Endothelial cell of umbilical vein (primary cell): ENCODE measurements around the gene SLC35E4. TPM values are rescaled to one million over a fixed set of nuclear protein-coding genes. Genes with fewer than 3 reads are reported as not detected.

Experiments
- BruUV-seq: library from RNA; stranded (reverse); fragments of 400-500 nt; replicated peaks from 2 replicates; lab custom pipeline; 2021; lab: Mats Ljungman, UMichigan
- CTCF ChIA-PET: fragments of 300-600, 350-600 bp; sonication (Branson Sonifier 250); formaldehyde crosslinking; loops from one replicate; lab custom pipeline; 2021; ENCODE audit warnings: antibody characterized with exemption, inconsistent platforms; lab: Charles Lee
- POLR2A ChIA-PET: fragments of 300-600, 350-600 bp; sonication (Branson Sonifier 250); formaldehyde crosslinking; loops from one replicate; lab custom pipeline; 2021; ENCODE audit warnings: antibody characterized with exemption, inconsistent platforms; lab: Charles Lee
- DNase-seq: peaks from one replicate; pipeline ENCODE4 v3.0.0-alpha.2; 2011; ENCODE audit warnings: low read depth, low spot score
- FAIRE-seq: peaks from 2 replicates; lab custom pipeline; 2011; peaks lifted over from hg19 to GRCh38; lab: Jason Lieb, UNC
- H2AFZ ChIP-seq: 2 replicates; pipeline ENCODE4 v1.6.0; 2012; ENCODE audit warnings: low read depth, low read length, control low read depth, inconsistent platforms
- H3K27ac ChIP-seq: 2 replicates; pipeline ENCODE4 v1.5.1; 2011; ENCODE audit warnings: low read depth, mild to moderate bottlenecking, control low read depth, low read length, moderate library complexity; ENCODE audit not compliant: insufficient read depth
- H3K27me3 ChIP-seq, 2 experiments: 2 replicates each; pipeline versions ENCODE4 v1.6.0 to v1.6.1; 2011; ENCODE audit warnings: low read length in 2 of 2, mixed read lengths in 1 of 2; ENCODE audit not compliant: control insufficient read depth in 2 of 2, insufficient read depth in 2 of 2
- H3K36me3 ChIP-seq, 2 experiments: 2 replicates in 1 of 2; 3 replicates in 1 of 2; pipeline ENCODE4 v1.5.1; 2011; ENCODE audit warnings: low read length in 2 of 2, mild to moderate bottlenecking in 1 of 2, moderate library complexity in 1 of 2; ENCODE audit not compliant: control insufficient read depth in 2 of 2, insufficient read depth in 2 of 2; ENCODE audit errors: extremely low read depth in 1 of 2
- H3K4me1 ChIP-seq: 3 replicates; pipeline ENCODE4 v1.5.1; 2011; ENCODE audit warnings: mild to moderate bottlenecking, low read length; ENCODE audit not compliant: control insufficient read depth, insufficient read depth; ENCODE audit errors: extremely low read depth
- H3K4me2 ChIP-seq: 2 replicates; pipeline ENCODE4 v1.6.1; 2011; ENCODE audit warnings: low read length, control low read depth, mixed read lengths; ENCODE audit not compliant: insufficient read depth
- H3K4me3 ChIP-seq, 3 experiments: fragments of 200-600 bp in 1 of 3; sonication (generic), shearing (Covaris generic) in 1 of 3; replicated peaks in 1 of 3; 2 replicates each; pipeline ENCODE4 v1.5.1; 2011 to 2016; ENCODE audit warnings: control low read depth in 3 of 3, low read length in 3 of 3, mild to moderate bottlenecking in 2 of 3, inconsistent platforms in 1 of 3, low read depth in 1 of 3, moderate library complexity in 1 of 3; ENCODE audit not compliant: insufficient read depth in 1 of 3
- H3K79me2 ChIP-seq: 2 replicates; pipeline ENCODE4 v1.6.0; 2012; ENCODE audit warnings: low read length, inconsistent platforms; ENCODE audit not compliant: control insufficient read depth, insufficient read depth
- H3K9ac ChIP-seq: replicated peaks from 2 replicates; pipeline ENCODE3; 2011; ENCODE audit warnings: low read length, control low read depth; ENCODE audit not compliant: insufficient read depth; ENCODE audit errors: extremely low read depth
- H3K9me1 ChIP-seq: replicated peaks from 3 replicates; pipeline ENCODE4 v1.6.0; 2011; ENCODE audit warnings: mild to moderate bottlenecking, low read length; ENCODE audit not compliant: control insufficient read depth, insufficient read depth; ENCODE audit errors: extremely low read depth
- H3K9me3 ChIP-seq: replicated peaks from 2 replicates; pipeline ENCODE4 v1.5.1; 2012; ENCODE audit warnings: low read length, inconsistent platforms; ENCODE audit not compliant: control insufficient read depth, insufficient read depth
- H4K20me1 ChIP-seq: replicated peaks from 2 replicates; pipeline ENCODE3; 2011; ENCODE audit warnings: mild to moderate bottlenecking, low read length; ENCODE audit not compliant: control insufficient read depth, insufficient read depth; ENCODE audit errors: extremely low read depth
- CTCF ChIP-seq, 2 donors: IDR thresholded peaks; 1 replicate in 1 of 2; 2 replicates in 1 of 2; pipeline ENCODE4 v1.5.1; 2011; ENCODE audit warnings: low read length in 2 of 2, mild to moderate bottlenecking in 2 of 2, moderate library complexity in 2 of 2, control low read depth in 1 of 2, inconsistent platforms in 1 of 2, low read depth in 1 of 2; ENCODE audit not compliant: insufficient read depth in 1 of 2; ENCODE audit errors: extremely low read depth in 1 of 2
- EZH2 ChIP-seq: IDR thresholded peaks from 2 replicates; pipeline ENCODE4 v1.6.1; 2012; ENCODE audit warnings: borderline replicate concordance, low read depth, mild to moderate bottlenecking, moderate library complexity, low read length, inconsistent platforms; ENCODE audit not compliant: severe bottlenecking
- FOS ChIP-seq: IDR thresholded peaks from 2 replicates; pipeline ENCODE4 v1.6.1; 2011; ENCODE audit warnings: mild to moderate bottlenecking, low read length, moderate library complexity, borderline replicate concordance; ENCODE audit not compliant: insufficient read depth
- GATA2 ChIP-seq: IDR thresholded peaks from 2 replicates; pipeline ENCODE4 v1.7.0; 2011; ENCODE audit warnings: low read depth, mild to moderate bottlenecking, moderate library complexity, mixed read lengths, low read length; ENCODE audit not compliant: insufficient read length, insufficient read depth
- JUN ChIP-seq: IDR thresholded peaks from 2 replicates; pipeline ENCODE4 v1.6.1; 2011; ENCODE audit warnings: borderline replicate concordance, low read depth; ENCODE audit not compliant: insufficient read length, insufficient read depth
- MAX ChIP-seq: IDR thresholded peaks from 2 replicates; pipeline ENCODE4 v1.6.1; 2011; ENCODE audit not compliant: insufficient read depth, insufficient read length
- MYC ChIP-seq: IDR thresholded peaks from one replicate; pipeline ENCODE4 v1.6.1; 2011; ENCODE audit warnings: mild to moderate bottlenecking, low read depth, low read length
- POLR2A ChIP-seq: IDR thresholded peaks from 2 replicates; pipeline ENCODE4 v1.6.1; 2012; ENCODE audit warnings: low read depth, mild to moderate bottlenecking, control low read depth, low read length
- POLR2AphosphoS5 ChIP-seq: IDR thresholded peaks from 2 replicates; pipeline ENCODE4 v1.6.1; 2012; ENCODE audit warnings: low read depth, mild to moderate bottlenecking, control low read depth, low read length, moderate library complexity; ENCODE audit not compliant: insufficient read depth
- dilution Hi-C: fragments of 300-500 bp; cut with MboI; formaldehyde crosslinking; loops from one replicate; pipeline ENCODE4 v1.15.0; 2019; ENCODE audit warnings: low sequenced_read_pairs; ENCODE audit not compliant: extremely low pct_ligation_motif_present
- intact Hi-C: fragments of 100-400 bp; cut with micrococcal nuclease; formaldehyde crosslinking; loops from one replicate; pipeline ENCODE4 v1.10.0; 2022
- polyA plus RNA-seq, 4 experiments: library from polyadenylated mRNA; depleted of rRNA in 3 of 4; stranded (reverse) in 3 of 4; unstranded in 1 of 4; fragments of >200 nt; gene quantifications; 2 replicates each; pipeline versions ENCODE4 v1.2.1 to v1.2.3, GENCODE V29; 2011 to 2012; ENCODE audit warnings: missing spikeins in 1 of 4
- total RNA-seq: library from RNA; stranded (reverse); gene quantifications from 2 replicates; pipeline ENCODE4 v1.2.3, GENCODE V29; 2021

Gene SLC35E4
- total and polyA plus RNA-seq, 2 donors (not counting 3 experiments of a cell fraction or from before 2014, with no cell fraction given), result 10.7 to 15.3 TPM

- H3K4me2 ChIP-seq, result no peak overlapping the region
- no peak overlapping the region for H3K9ac ChIP-seq
- dilution Hi-C loops (no loop called here), intact Hi-C loops (no loop called here)
- H3K9me1 ChIP-seq, result no peaks in the 10 kb centered on the region
- no peaks in the 10 kb centered on the region for H3K27me3 ChIP-seq
- peaks cover 10% of the 10 kb centered on the region for H3K4me1 ChIP-seq
- POLR2A ChIA-PET, result no interaction called here
- H3K9me3 ChIP-seq, result no peaks in the 10 kb centered on the region
- no peaks in the 10 kb centered on the region for H4K20me1 ChIP-seq
- FAIRE-seq (no peak), DNase-seq (no peak)
- CTCF ChIA-PET, result interaction anchor here (1.0 to 1.5 kb wide), 3 partner anchors 11 to 82 kb away, joined by 3 to 4 read pairs (median 4); no protein-coding TSS in a partner anchor
- H3K79me2 ChIP-seq, result no peaks in the 10 kb centered on the region
- no peak overlapping the region for H3K27ac ChIP-seq
- TF ChIP-seq FOS (no peak), EZH2 (no peak), JUN (no peak), MAX (no peak), MYC (no peak), POLR2AphosphoS5 (no peak), POLR2A (no peak), CTCF (IDR thresholded peaks at IDR 0.05; ENCODE audit: extremely low read depth in 1 of 2, insufficient read depth in 1 of 2, low read depth in 1 of 2, low read length in 2 of 2) (no peak), GATA2 (no peak)
- H3K4me3 ChIP-seq, result no peak overlapping the region
- H2AFZ ChIP-seq, result no peak overlapping the region
- H3K36me3 ChIP-seq, result no peaks in the 10 kb centered on the region
- BruUV-seq, result no TSS peak
These were observed 37.6 kb downstream of the SLC35E4 start for GRCh38 chr22:30673136-30673535.
